ENCODE results near the gene GDPD5. TPM values are rescaled to one million over a fixed set of nuclear protein-coding genes. Genes with fewer than 3 reads are reported as not detected.
A peak's percentile ranks its signal among the peaks of the same experiment; 100 is the strongest.

GDPD5 gene
- total RNA-seq, 2 donors from 2014 or later, result 3.0 to 8.6 TPM

- peaks cover 52% of the 10 kb centered on the region for H3K27me3 Mint-ChIP-seq (ENCODE audit: insufficient read depth)
- Histone ChIP-seq H3K27ac (ENCODE audit: low read depth, low read length) (peak within 1 kb of the TSS; percentile 48), H3K4me3 (ENCODE audit: low read length) (no peak within 1 kb of the TSS), H3K9ac (ENCODE audit: extremely low read depth, low read length, poor library complexity, severe bottlenecking) (no peak within 1 kb of the TSS), H3K27me3 (ENCODE audit: control insufficient read depth, insufficient read depth, low read length, poor library complexity, severe bottlenecking) (peaks cover 54% of the 10 kb centered on the region), H3K9me3 (ENCODE audit: control insufficient read depth, low read length) (peaks cover 11% of the 10 kb centered on the region), H3K4me1 (ENCODE audit: control insufficient read depth, insufficient read depth, low read length) (peaks cover 2% of the 10 kb centered on the region), H3K36me3 (ENCODE audit: control insufficient read depth, insufficient read depth, low read length) (no peaks in the 10 kb centered on the region)
- H3K4me3 Mint-ChIP-seq, result no peak within 1 kb of the TSS
- TF ChIP-seq, protein P1, sequence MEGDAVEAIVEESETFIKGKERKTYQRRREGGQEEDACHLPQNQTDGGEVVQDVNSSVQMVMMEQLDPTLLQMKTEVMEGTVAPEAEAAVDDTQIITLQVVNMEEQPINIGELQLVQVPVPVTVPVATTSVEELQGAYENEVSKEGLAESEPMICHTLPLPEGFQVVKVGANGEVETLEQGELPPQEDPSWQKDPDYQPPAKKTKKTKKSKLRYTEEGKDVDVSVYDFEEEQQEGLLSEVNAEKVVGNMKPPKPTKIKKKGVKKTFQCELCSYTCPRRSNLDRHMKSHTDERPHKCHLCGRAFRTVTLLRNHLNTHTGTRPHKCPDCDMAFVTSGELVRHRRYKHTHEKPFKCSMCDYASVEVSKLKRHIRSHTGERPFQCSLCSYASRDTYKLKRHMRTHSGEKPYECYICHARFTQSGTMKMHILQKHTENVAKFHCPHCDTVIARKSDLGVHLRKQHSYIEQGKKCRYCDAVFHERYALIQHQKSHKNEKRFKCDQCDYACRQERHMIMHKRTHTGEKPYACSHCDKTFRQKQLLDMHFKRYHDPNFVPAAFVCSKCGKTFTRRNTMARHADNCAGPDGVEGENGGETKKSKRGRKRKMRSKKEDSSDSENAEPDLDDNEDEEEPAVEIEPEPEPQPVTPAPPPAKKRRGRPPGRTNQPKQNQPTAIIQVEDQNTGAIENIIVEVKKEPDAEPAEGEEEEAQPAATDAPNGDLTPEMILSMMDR (conservative IDR thresholded peaks at IDR 0.05), result no peak
- 35 to 46% methylated on average over 5 to 14 of the region's 14 CpGs for WGBS, 2 experiments (ENCODE audit: insufficient coverage in 1 of 2, insufficient read length in 1 of 2)
- peaks cover 14% of the 10 kb centered on the region for H3K9me3 Mint-ChIP-seq
- no peaks in the 10 kb centered on the region for H3K36me3 Mint-ChIP-seq (ENCODE audit: low read depth)
- no peak within 1 kb of the TSS for H3K27ac Mint-ChIP-seq
- H3K4me1 Mint-ChIP-seq, result peaks cover 5% of the 10 kb centered on the region
- no peak for DNase-seq
These were observed 92.8 kb downstream of the GDPD5 start, which contains the start of gene KLHL35 for GRCh38 chr11:75432911-75433321. Gene KLHL35, minus strand, starts transcription at chr11:75433203. Its CDS starts 2,574 bp downstream, at chr11:75430629.

GRCh38 chr11:75431533-75432525 lies 93.9 kb downstream of the GDPD5 start:
- WGBS, 2 experiments (ENCODE audit: insufficient coverage in 1 of 2, insufficient read length in 1 of 2), result 58 to 70% methylated on average over 16 of the region's 16 CpGs
- peaks cover 13% of the 10 kb centered on the region for H3K4me1 ChIP-seq (ENCODE audit: control insufficient read depth, insufficient read depth, low read length)
- no peak overlapping the region for H3K27ac ChIP-seq (ENCODE audit: low read depth, low read length)
- H3K27me3 ChIP-seq (ENCODE audit: control insufficient read depth, insufficient read depth, low read length, poor library complexity, severe bottlenecking), result peaks cover 54% of the 10 kb centered on the region
- peak; percentile 80 for DNase-seq
- H3K27me3 Mint-ChIP-seq (ENCODE audit: insufficient read depth), result peaks cover 58% of the 10 kb centered on the region
- peaks cover 12% of the 10 kb centered on the region for H3K4me1 Mint-ChIP-seq
- no peak overlapping the region for H3K4me3 Mint-ChIP-seq
- H3K9me3 ChIP-seq (ENCODE audit: control insufficient read depth, low read length), result peaks cover 11% of the 10 kb centered on the region
- TF ChIP-seq, protein P1 (conservative IDR thresholded peaks at IDR 0.05), result peak; percentile 59
- no peaks in the 10 kb centered on the region for H3K36me3 Mint-ChIP-seq (ENCODE audit: low read depth)
- H3K4me3 ChIP-seq (ENCODE audit: low read length), result no peak overlapping the region
- H3K9me3 Mint-ChIP-seq, result peaks cover 14% of the 10 kb centered on the region
- H3K9ac ChIP-seq (ENCODE audit: extremely low read depth, low read length, poor library complexity, severe bottlenecking), result no peak overlapping the region
- H3K27ac Mint-ChIP-seq, result no peak overlapping the region
- H3K36me3 ChIP-seq (ENCODE audit: control insufficient read depth, insufficient read depth, low read length), result no peaks in the 10 kb centered on the region

DNA sequence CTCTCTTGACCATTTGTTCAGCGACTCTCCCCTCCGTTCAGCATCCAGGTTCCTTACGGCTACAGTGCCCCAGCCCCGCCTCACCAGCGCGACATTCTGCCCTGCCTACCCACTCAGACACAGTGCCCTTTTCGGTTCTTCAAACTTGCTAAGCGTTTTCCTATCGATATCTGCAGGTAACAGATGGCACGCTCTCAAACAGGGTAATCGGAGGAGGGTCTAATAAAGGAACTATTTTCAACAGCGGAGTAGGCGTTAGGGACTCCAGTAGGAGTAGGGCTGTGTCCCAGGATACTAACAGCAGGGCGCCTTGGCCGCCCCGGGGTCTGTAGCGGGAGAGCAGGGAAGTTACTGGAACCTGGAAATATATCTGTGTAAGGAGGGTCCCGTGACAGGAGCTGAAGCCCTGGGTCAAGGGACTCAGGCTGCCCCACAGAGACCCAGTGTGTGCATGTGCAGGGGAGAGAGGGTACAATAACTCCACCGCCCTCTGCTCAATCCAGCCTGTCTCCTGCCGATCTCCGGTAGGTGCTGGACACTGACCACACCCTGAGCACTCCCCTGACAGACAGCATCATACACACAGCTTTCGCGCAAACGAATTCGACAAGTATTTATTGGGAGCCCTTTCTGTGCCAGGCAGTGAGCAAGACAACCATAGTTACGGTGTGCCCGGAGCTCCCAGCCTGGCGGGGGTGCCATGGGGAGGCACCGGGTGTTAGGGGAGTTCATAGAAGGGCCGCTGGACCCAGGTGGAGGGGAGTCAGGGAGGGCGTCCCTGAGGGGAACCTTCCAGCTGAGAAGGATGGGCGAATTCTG lies 94.8 kb downstream of the GDPD5 start:
- Histone ChIP-seq H3K9me3 (ENCODE audit: control insufficient read depth, low read length) (peaks cover 11% of the 10 kb centered on the region), H3K4me1 (ENCODE audit: control insufficient read depth, insufficient read depth, low read length) (peaks cover 16% of the 10 kb centered on the region), H3K27me3 (ENCODE audit: control insufficient read depth, insufficient read depth, low read length, poor library complexity, severe bottlenecking) (peaks cover 54% of the 10 kb centered on the region), H3K36me3 (ENCODE audit: control insufficient read depth, insufficient read depth, low read length) (no peaks in the 10 kb centered on the region), H3K27ac (ENCODE audit: low read depth, low read length) (no peak overlapping the region), H3K4me3 (ENCODE audit: low read length) (peak overlapping the region; percentile 68), H3K9ac (ENCODE audit: extremely low read depth, low read length, poor library complexity, severe bottlenecking) (no peak overlapping the region)
- no peak for DNase-seq
- Mint-ChIP-seq H3K9me3 (peaks cover 14% of the 10 kb centered on the region), H3K27ac (no peak overlapping the region), H3K36me3 (ENCODE audit: low read depth) (no peaks in the 10 kb centered on the region), H3K27me3 (ENCODE audit: insufficient read depth) (peaks cover 59% of the 10 kb centered on the region), H3K4me3 (peak overlapping the region; percentile 36), H3K4me1 (peaks cover 12% of the 10 kb centered on the region)
- TF ChIP-seq, protein P1 (conservative IDR thresholded peaks at IDR 0.05), result no peak
- 45 to 46% methylated on average over 16 to 32 of the region's 32 CpGs for WGBS, 2 experiments (ENCODE audit: insufficient coverage in 1 of 2, insufficient read length in 1 of 2)
